ENCODE results near the gene HOXD9. TPM values are rescaled to one million over a fixed set of nuclear protein-coding genes. Genes with fewer than 3 reads are reported as not detected.

Gene HOXD9
- total and polyA plus RNA-seq, 2 of the 8 experiments (the other 6 are each of a cell fraction or from before 2014, with no cell fraction given): not detected

DNA sequence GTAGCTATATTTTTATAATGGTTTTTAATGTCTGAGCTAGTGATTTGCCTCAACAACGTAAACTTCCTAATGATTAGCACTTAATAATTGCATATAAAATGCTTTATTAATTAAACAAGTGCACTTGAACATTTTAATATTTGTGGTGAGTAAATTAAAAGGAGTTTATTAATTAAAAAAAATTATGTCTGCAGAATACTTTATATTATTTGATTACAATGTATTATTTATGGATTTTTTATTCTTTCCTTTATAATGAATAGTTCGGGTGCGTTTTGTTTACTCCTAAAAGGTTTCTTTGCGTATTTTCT lies 9.3 kb downstream of the HOXD9 start (continued):
- TF ChIP-seq, protein P1, sequence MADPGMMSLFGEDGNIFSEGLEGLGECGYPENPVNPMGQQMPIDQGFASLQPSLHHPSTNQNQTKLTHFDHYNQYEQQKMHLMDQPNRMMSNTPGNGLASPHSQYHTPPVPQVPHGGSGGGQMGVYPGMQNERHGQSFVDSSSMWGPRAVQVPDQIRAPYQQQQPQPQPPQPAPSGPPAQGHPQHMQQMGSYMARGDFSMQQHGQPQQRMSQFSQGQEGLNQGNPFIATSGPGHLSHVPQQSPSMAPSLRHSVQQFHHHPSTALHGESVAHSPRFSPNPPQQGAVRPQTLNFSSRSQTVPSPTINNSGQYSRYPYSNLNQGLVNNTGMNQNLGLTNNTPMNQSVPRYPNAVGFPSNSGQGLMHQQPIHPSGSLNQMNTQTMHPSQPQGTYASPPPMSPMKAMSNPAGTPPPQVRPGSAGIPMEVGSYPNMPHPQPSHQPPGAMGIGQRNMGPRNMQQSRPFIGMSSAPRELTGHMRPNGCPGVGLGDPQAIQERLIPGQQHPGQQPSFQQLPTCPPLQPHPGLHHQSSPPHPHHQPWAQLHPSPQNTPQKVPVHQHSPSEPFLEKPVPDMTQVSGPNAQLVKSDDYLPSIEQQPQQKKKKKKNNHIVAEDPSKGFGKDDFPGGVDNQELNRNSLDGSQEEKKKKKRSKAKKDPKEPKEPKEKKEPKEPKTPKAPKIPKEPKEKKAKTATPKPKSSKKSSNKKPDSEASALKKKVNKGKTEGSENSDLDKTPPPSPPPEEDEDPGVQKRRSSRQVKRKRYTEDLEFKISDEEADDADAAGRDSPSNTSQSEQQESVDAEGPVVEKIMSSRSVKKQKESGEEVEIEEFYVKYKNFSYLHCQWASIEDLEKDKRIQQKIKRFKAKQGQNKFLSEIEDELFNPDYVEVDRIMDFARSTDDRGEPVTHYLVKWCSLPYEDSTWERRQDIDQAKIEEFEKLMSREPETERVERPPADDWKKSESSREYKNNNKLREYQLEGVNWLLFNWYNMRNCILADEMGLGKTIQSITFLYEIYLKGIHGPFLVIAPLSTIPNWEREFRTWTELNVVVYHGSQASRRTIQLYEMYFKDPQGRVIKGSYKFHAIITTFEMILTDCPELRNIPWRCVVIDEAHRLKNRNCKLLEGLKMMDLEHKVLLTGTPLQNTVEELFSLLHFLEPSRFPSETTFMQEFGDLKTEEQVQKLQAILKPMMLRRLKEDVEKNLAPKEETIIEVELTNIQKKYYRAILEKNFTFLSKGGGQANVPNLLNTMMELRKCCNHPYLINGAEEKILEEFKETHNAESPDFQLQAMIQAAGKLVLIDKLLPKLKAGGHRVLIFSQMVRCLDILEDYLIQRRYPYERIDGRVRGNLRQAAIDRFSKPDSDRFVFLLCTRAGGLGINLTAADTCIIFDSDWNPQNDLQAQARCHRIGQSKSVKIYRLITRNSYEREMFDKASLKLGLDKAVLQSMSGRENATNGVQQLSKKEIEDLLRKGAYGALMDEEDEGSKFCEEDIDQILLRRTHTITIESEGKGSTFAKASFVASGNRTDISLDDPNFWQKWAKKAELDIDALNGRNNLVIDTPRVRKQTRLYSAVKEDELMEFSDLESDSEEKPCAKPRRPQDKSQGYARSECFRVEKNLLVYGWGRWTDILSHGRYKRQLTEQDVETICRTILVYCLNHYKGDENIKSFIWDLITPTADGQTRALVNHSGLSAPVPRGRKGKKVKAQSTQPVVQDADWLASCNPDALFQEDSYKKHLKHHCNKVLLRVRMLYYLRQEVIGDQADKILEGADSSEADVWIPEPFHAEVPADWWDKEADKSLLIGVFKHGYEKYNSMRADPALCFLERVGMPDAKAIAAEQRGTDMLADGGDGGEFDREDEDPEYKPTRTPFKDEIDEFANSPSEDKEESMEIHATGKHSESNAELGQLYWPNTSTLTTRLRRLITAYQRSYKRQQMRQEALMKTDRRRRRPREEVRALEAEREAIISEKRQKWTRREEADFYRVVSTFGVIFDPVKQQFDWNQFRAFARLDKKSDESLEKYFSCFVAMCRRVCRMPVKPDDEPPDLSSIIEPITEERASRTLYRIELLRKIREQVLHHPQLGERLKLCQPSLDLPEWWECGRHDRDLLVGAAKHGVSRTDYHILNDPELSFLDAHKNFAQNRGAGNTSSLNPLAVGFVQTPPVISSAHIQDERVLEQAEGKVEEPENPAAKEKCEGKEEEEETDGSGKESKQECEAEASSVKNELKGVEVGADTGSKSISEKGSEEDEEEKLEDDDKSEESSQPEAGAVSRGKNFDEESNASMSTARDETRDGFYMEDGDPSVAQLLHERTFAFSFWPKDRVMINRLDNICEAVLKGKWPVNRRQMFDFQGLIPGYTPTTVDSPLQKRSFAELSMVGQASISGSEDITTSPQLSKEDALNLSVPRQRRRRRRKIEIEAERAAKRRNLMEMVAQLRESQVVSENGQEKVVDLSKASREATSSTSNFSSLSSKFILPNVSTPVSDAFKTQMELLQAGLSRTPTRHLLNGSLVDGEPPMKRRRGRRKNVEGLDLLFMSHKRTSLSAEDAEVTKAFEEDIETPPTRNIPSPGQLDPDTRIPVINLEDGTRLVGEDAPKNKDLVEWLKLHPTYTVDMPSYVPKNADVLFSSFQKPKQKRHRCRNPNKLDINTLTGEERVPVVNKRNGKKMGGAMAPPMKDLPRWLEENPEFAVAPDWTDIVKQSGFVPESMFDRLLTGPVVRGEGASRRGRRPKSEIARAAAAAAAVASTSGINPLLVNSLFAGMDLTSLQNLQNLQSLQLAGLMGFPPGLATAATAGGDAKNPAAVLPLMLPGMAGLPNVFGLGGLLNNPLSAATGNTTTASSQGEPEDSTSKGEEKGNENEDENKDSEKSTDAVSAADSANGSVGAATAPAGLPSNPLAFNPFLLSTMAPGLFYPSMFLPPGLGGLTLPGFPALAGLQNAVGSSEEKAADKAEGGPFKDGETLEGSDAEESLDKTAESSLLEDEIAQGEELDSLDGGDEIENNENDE (IDR thresholded peaks at IDR 0.05; ENCODE audit: insufficient replicate concordance, low read length): no peak
- no peak for TF ChIP-seq KDM1A (IDR thresholded peaks at IDR 0.05; ENCODE audit: borderline replicate concordance, low read length)
- no peak for TF ChIP-seq POLR2AphosphoS5 (IDR thresholded peaks at IDR 0.05; ENCODE audit: low read depth, low read length)
